H1 (cell line): ENCODE measurements around the gene TSG101.

ENCODE experiments used
- CREB1 ChIP-seq: IDR thresholded peaks from 2 replicates; pipeline ENCODE4 v1.6.1; 2012; ENCODE audit warnings: inconsistent platforms
- EZH2 ChIP-seq: fragments of 200-600 bp; sonication (generic); IDR thresholded peaks from 2 replicates; pipeline ENCODE4 v1.7.1; 2012; ENCODE audit warnings: low read depth, mild to moderate bottlenecking, moderate library complexity, low read length, inconsistent platforms; ENCODE audit not compliant: severe bottlenecking
- GABPA ChIP-seq: IDR thresholded peaks from 2 replicates; pipeline ENCODE4 v1.6.1; 2011; ENCODE audit warnings: mild to moderate bottlenecking, low read length, moderate library complexity, borderline replicate concordance; ENCODE audit not compliant: insufficient read depth
- HDAC6 ChIP-seq: IDR thresholded peaks from one replicate; pipeline ENCODE4 v1.7.1; 2012; ENCODE audit warnings: low read depth, mild to moderate bottlenecking, inconsistent platforms, low read length, moderate library complexity
- MAFK ChIP-seq: IDR thresholded peaks from 2 replicates; pipeline ENCODE4 v1.6.1; 2012; ENCODE audit warnings: low read depth, mild to moderate bottlenecking, improper control_type of control experiment, low read length
- POLR2A ChIP-seq, 2 experiments: IDR thresholded peaks; 1 replicate in 1 of 2; 2 replicates in 1 of 2; pipeline ENCODE4 v1.6.1; 2011; ENCODE audit warnings: low read depth in 2 of 2, low read length in 2 of 2, mild to moderate bottlenecking in 2 of 2; ENCODE audit errors: control extremely low read depth in 1 of 2
- POLR2AphosphoS5 ChIP-seq: IDR thresholded peaks from 2 replicates; pipeline ENCODE4 v1.6.1; 2011; ENCODE audit warnings: low read depth, low read length
- SIX5 ChIP-seq: IDR thresholded peaks from 2 replicates; pipeline ENCODE4 v1.6.1; 2011; ENCODE audit warnings: mild to moderate bottlenecking, low read depth, low read length
- SP1 ChIP-seq: IDR thresholded peaks from 2 replicates; pipeline ENCODE4 v1.6.1; 2011; ENCODE audit warnings: low read depth, low read length
- SUZ12 ChIP-seq: fragments of 200-600 bp; sonication (generic); IDR thresholded peaks from 2 replicates; pipeline ENCODE4 v1.6.1; 2012; ENCODE audit warnings: mild to moderate bottlenecking, inconsistent platforms, low read length, moderate library complexity, mixed read lengths
- TF ChIP-seq, protein P1 (sequence below), 3 experiments: IDR thresholded peaks; 1 replicate in 2 of 3; 2 replicates in 1 of 3; pipeline versions ENCODE4 v1.5.1 to v1.6.1; 2011; ENCODE audit warnings: low read length in 3 of 3, mild to moderate bottlenecking in 3 of 3, inconsistent platforms in 2 of 3, low read depth in 1 of 3, moderate library complexity in 1 of 3; ENCODE audit not compliant: insufficient read depth in 1 of 3; ENCODE audit errors: control extremely low read depth in 1 of 3

DNA sequence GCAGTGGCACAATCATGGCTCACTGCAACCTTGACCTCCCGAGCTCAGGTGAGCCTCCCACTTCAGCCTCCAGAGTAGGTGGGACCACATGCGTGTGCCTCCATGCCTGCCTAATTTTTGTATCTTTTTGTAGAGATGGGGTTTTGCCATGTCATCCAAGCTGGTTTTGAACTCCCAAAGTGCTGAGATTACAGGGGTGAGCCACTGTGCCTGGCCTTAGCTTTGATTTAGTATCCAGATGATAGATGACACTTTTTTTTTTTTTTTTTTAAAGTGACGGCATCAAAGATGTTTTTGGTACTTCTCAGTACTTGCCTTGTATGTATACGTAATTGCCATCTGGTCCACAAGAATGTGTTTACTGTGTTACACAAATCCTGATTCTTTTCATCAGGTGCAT is 47.7 kb downstream of the TSG101 start:
- TF ChIP-seq CREB1: no peak
- no peak for TF ChIP-seq GABPA
- TF ChIP-seq, protein P1, sequence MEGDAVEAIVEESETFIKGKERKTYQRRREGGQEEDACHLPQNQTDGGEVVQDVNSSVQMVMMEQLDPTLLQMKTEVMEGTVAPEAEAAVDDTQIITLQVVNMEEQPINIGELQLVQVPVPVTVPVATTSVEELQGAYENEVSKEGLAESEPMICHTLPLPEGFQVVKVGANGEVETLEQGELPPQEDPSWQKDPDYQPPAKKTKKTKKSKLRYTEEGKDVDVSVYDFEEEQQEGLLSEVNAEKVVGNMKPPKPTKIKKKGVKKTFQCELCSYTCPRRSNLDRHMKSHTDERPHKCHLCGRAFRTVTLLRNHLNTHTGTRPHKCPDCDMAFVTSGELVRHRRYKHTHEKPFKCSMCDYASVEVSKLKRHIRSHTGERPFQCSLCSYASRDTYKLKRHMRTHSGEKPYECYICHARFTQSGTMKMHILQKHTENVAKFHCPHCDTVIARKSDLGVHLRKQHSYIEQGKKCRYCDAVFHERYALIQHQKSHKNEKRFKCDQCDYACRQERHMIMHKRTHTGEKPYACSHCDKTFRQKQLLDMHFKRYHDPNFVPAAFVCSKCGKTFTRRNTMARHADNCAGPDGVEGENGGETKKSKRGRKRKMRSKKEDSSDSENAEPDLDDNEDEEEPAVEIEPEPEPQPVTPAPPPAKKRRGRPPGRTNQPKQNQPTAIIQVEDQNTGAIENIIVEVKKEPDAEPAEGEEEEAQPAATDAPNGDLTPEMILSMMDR (IDR thresholded peaks at IDR 0.05; ENCODE audit: control extremely low read depth in 1 of 3, insufficient read depth in 1 of 3, low read depth in 1 of 3, low read length in 3 of 3): no peak
- no peak for TF ChIP-seq POLR2A (IDR thresholded peaks at IDR 0.05; ENCODE audit: control extremely low read depth in 1 of 2, low read depth in 2 of 2, low read length in 2 of 2)
- no peak for TF ChIP-seq EZH2
- TF ChIP-seq POLR2AphosphoS5: no peak
- TF ChIP-seq SUZ12: no peak
- TF ChIP-seq MAFK: no peak
- TF ChIP-seq SP1: no peak
- TF ChIP-seq HDAC6: no peak
- TF ChIP-seq SIX5: no peak
